ENCODE results near the gene MC1R. TPM values are rescaled to one million over a fixed set of nuclear protein-coding genes. Genes with fewer than 3 reads are reported as not detected.

The MC1R gene
- 4.6 to 7.5 TPM (median 7.0 TPM) in 5 replicates for total RNA-seq (2022; extraction: Qiagen RNA extraction)

DNA sequence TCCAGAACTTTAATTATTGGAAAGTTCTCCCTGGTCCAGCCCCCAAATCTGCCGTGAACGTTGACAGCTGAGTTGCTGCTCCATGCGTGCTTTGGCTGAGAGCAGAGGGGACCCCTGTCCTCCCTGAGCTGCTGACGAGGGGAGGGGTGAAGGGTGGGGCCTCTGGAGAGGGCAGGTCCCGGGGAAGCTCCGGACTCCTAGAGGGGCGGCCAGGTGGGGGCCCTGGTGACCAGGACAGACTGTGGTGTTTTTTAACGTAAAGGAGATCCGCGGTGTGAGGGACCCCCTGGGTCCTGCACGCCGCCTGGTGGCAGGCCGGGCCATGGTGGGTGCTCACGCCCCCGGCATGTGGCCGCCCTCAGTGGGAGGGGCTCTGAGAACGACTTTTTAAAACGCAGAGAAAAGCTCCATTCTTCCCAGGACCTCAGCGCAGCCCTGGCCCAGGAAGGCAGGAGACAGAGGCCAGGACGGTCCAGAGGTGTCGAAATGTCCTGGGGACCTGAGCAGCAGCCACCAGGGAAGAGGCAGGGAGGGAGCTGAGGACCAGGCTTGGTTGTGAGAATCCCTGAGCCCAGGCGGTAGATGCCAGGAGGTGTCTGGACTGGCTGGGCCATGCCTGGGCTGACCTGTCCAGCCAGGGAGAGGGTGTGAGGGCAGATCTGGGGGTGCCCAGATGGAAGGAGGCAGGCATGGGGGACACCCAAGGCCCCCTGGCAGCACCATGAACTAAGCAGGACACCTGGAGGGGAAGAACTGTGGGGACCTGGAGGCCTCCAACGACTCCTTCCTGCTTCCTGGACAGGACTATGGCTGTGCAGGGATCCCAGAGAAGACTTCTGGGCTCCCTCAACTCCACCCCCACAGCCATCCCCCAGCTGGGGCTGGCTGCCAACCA lies at the start of gene MC1R:
TSS of gene MC1R (plus strand) at position 410 of the 895 bp plus-strand sequence. CDS start at position 807, 397 bp downstream.

DNA sequence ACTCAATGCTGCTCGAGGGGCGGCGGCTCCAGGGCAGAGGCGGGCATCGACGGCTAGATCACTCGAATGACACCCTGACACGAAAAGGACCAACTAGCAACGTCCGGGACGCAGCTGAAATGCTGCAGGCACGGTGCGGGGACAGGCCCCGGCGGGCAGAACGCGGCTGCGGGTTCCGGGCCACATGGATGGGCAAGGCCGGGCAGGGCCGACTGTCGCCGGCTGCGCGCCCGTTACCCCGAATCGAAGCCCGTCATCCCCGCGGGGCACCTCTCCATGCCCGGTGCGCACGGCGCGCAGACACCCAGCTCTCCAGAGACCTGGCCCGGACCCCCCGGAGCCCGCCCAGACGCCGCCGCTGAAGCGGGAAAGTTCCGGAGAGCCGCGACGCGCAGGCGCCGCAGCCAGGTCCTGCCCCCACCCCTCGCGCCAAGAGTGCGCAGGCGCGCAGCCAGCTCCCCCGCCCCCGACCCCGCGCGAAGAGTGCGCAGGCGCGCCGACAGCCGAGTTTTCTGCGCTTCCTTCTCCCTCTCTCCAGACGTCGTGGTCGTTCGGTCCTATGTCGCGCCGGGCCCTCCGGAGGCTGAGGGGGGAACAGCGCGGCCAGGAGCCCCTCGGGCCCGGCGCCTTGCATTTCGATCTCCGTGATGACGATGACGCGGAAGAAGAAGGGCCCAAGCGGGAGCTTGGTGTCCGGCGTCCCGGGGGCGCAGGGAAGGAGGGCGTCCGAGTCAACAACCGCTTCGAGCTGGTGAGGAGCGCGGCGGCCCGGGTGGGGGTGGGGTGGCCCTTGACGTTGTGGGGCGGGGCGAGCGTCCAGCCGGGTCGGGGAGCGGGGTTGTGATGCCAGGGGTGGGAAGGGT lies 45.3 kb upstream of the MC1R start, which contains the start of gene TCF25:
TSS of gene TCF25 (plus strand) at position 484 of the 863 bp plus-strand sequence. CDS start at position 560, 76 bp downstream.

DNA sequence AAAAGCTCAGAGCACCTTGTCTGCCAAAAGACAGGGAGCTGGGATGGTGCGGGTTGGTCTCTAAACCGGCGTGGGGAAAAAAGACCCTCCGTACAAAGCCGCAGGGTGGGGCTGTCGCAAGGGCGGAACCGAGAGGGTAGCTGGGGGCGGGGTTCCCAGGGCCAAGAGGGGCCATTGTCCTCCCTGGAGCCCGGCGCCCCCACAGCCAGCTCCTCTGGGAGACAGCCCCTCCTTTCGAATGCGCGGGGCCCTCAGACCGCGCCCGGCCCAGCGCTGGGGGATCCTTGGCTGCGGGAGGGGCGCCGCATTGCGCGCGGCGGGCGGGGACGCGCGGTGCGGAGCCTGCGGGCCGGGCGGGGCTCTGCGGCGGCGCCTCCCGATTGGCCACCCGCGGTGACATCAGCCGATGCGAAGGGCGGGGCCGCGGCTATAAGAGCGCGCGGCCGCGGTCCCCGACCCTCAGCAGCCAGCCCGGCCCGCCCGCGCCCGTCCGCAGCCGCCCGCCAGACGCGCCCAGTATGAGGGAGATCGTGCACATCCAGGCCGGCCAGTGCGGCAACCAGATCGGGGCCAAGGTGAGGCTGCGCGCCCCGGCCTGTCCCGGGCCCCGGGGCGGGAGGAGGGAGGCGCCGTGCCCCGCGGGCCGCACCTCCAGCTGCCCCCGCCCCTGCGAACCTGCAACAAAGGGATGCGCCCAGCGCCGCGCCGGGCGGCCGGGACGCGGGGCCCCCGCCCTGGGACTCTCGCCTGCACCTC lies 4.4 kb downstream of the MC1R start, which contains the start of gene TUBB3:
TSS of gene TUBB3 (plus strand) at position 459 of the 756 bp plus-strand sequence. CDS start at position 519, 60 bp downstream.

Other genes starting within 250 kb of the MC1R start
- gene CDK10, start 232.2 kb upstream of the MC1R start, total RNA-seq (2022; extraction: Qiagen RNA extraction) = 31.5 to 54.6 TPM (median 48.5 TPM) in 5 replicates
- gene SPATA2L, start 217.2 kb upstream of the MC1R start, total RNA-seq (2022; extraction: Qiagen RNA extraction) = 8.8 to 14.3 TPM (median 12.0 TPM) in 5 replicates
- gene VPS9D1, start 198.0 kb upstream of the MC1R start, total RNA-seq (2022; extraction: Qiagen RNA extraction) = 3.5 to 6.2 TPM (median 4.9 TPM) in 5 replicates
- 14.6 to 21.6 TPM (median 19.2 TPM) in 5 replicates for gene ZNF276, start 197.3 kb upstream of the MC1R start, total RNA-seq (2022; extraction: Qiagen RNA extraction)
- gene FANCA, start 102.2 kb upstream of the MC1R start, total RNA-seq (2022; extraction: Qiagen RNA extraction) = 24.5 to 38.6 TPM (median 34.4 TPM) in 5 replicates
- gene SPIRE2, start 90.4 kb upstream of the MC1R start, total RNA-seq (2022; extraction: Qiagen RNA extraction) = 4.9 to 9.1 TPM (median 7.8 TPM) in 5 replicates
- 72.6 to 83.2 TPM (median 78.7 TPM) in 5 replicates for gene TCF25, start 45.3 kb upstream of the MC1R start, total RNA-seq (2022; extraction: Qiagen RNA extraction)
- gene TUBB3, start 4.5 kb downstream of the MC1R start, total RNA-seq (2022; extraction: Qiagen RNA extraction) = 197 to 265 TPM (median 245 TPM) in 5 replicates
- gene DEF8, start 29.9 kb downstream of the MC1R start, total RNA-seq (2022; extraction: Qiagen RNA extraction) = 92.9 to 118 TPM (median 112 TPM) in 5 replicates
- gene DBNDD1, start 100.6 kb downstream of the MC1R start, total RNA-seq (2022; extraction: Qiagen RNA extraction) = 47.5 to 63.7 TPM (median 58.7 TPM) in 5 replicates
- gene PRDM7, start 158.5 kb downstream of the MC1R start, total RNA-seq (2022; extraction: Qiagen RNA extraction) = not detected in 5 replicates